Coronary artery (tissue), 2 donors: Measurements from ENCODE around the gene CACNA1A.
A peak's percentile ranks its signal among the peaks of the same experiment; 100 is the strongest.

Experiments
- DNase-seq: peaks from one replicate; pipeline ENCODE4 v3.0.0-alpha.2; 2017; ENCODE audit warnings: low spot score
- H3K27ac ChIP-seq, 2 donors: fragments of 200-600 bp; sonication (generic); one replicate each; pipeline ENCODE4 v1.5.1; 2016 to 2019
- H3K4me3 ChIP-seq: fragments of 200-600 bp; sonication (generic); 2 replicates; pipeline ENCODE4 v1.5.1; 2016; ENCODE audit warnings: mild to moderate bottlenecking, moderate library complexity
- TF ChIP-seq, protein P1 (sequence below): fragments of 200-600 bp; sonication (generic); IDR thresholded peaks from one replicate; pipeline ENCODE4 v1.5.1; 2019; ENCODE audit warnings: antibody characterized with exemption

The CACNA1A gene

GRCh38 chr19:13211426-13212308 lies 294.6 kb downstream of the CACNA1A start:
- H3K4me3 ChIP-seq, result no peak overlapping the region
- no peak for DNase-seq
- TF ChIP-seq, protein P1, sequence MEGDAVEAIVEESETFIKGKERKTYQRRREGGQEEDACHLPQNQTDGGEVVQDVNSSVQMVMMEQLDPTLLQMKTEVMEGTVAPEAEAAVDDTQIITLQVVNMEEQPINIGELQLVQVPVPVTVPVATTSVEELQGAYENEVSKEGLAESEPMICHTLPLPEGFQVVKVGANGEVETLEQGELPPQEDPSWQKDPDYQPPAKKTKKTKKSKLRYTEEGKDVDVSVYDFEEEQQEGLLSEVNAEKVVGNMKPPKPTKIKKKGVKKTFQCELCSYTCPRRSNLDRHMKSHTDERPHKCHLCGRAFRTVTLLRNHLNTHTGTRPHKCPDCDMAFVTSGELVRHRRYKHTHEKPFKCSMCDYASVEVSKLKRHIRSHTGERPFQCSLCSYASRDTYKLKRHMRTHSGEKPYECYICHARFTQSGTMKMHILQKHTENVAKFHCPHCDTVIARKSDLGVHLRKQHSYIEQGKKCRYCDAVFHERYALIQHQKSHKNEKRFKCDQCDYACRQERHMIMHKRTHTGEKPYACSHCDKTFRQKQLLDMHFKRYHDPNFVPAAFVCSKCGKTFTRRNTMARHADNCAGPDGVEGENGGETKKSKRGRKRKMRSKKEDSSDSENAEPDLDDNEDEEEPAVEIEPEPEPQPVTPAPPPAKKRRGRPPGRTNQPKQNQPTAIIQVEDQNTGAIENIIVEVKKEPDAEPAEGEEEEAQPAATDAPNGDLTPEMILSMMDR, result no peak
- H3K27ac ChIP-seq, result no peak overlapping the region

- Histone ChIP-seq H3K4me3 (no peak overlapping the region), H3K27ac (no peak overlapping the region)
- DNase-seq, result no peak
- TF ChIP-seq, protein P1, result no peak
These were observed 295.3 kb downstream of the CACNA1A start for GRCh38 chr19:13210941-13211340.

- no peak overlapping the region for H3K27ac ChIP-seq
- no peak for DNase-seq
- TF ChIP-seq, protein P1, result no peak
- no peak overlapping the region for H3K4me3 ChIP-seq
These were observed 295.9 kb downstream of the CACNA1A start for GRCh38 chr19:13210339-13210775.

DNA sequence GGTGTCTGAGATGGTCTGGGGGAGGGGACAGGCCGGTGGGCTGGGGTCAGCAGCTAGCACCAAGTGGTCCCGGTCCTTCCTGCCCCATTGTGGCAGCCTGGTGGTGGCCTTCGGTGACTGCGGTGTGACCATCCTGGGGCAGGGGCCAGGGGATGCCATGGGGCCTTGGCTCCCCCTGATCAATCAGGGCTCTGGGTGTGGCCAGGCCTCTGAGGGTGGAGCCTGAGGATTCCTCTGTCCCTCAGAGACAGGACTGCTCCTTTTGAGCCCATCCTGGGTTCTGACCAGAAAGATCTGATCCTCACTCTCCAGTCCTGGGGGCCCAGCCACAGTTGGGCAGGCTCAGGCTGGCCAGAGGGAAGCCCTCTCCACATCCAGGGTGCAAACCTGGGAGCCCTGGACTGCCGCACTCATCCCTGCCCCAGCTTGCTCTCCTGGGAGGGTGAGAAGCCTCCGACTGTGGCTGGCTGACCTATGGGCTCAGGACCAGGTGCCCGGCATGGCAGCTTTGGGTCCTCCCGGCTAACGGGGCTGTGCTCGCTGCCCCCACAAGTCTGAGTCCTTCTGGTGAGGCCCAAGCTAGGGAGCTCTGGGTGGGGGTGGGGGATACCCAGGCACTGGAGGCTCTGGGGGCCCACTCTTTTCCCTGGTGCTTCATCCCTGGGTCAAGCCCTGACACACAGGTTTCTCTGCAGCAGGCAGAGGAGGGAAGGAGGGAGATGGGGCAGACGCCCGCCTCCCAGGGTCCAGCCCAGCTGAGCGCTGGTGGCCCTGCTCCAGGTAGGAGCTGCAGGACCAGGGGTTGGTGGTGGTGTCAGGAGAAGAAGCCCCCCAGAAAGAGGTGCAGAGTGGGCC lies 296.6 kb downstream of the CACNA1A start:
- TF ChIP-seq, protein P1, result no peak
- DNase-seq, result no peak
- Histone ChIP-seq H3K27ac (no peak overlapping the region), H3K4me3 (no peak overlapping the region)

DNA sequence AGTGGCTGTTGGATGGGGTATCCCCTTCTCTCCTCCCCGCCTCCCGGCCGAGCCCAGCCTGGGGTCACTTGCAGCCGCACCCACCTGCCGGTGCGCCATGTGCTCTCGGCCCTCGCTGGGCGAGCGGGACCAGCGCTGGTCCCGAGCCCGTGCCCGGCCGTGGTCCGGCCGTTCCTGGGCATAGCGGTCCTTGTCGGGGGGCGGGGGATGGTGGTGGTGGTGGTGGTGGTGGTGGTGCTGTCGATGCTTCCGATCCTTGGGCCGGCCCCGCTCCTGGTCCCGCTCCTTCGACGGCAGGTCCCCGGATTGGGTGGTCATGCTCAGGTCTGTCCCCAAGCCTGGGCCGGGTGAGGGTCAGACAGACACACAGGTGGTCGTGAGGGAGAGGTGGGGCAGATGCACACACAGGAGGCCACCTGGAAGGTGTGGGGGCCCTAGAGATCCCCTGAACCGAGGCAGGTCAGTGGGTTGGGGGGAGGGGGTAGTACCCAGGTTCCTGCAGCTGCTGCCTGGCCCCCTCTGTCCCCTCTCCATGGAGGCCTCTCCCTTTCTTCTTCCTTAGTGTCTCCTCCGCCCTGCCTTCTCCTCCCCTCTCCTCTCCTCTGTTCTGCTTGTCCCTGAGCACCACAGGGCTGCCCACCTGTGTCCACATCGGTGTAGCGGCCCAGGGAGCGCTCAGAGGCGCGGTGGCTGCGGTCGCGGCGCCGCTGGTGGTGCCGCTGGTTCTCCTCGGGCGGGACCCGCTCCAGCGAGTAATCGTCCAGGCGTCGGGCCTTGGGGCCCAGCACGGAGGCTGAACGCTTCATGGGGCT lies 297.4 kb downstream of the CACNA1A start:
- Histone ChIP-seq H3K27ac (peak overlapping the region; percentile 15 to 87), H3K4me3 (peak overlapping the region; percentile 79)
- no peak for DNase-seq
- TF ChIP-seq, protein P1, result no peak

- DNase-seq, result no peak
- H3K27ac ChIP-seq, result peak overlapping the region; percentile 41 to 87
These were observed 298.2 kb downstream of the CACNA1A start for GRCh38 chr19:13207846-13208671.

More at GRCh38 chr19:13207846-13208671, 298.2 kb downstream of the CACNA1A start:
- TF ChIP-seq, protein P1, result no peak
- peak overlapping the region; percentile 79 for H3K4me3 ChIP-seq
